Epithelial cell of esophagus (primary cell): ENCODE data around the gene RPUSD1.

Experiments used
- DNase-seq: peaks from one replicate; pipeline ENCODE4 v3.0.0; 2010; ENCODE audit warnings: low read depth
- H3K4me3 ChIP-seq: 2 replicates; pipeline ENCODE4 v1.5.1; 2011; ENCODE audit warnings: mild to moderate bottlenecking, low read length, control low read depth
- CTCF ChIP-seq: IDR thresholded peaks from 2 replicates; pipeline ENCODE4 v1.5.1; 2011; ENCODE audit warnings: low read depth, mild to moderate bottlenecking, low read length, control low read depth, inconsistent platforms; ENCODE audit not compliant: insufficient read depth; ENCODE audit errors: missing control alignments

Gene RPUSD1

GRCh38 chr16:769184-769784 is 18.9 kb downstream of the RPUSD1 start:
- no peak for TF ChIP-seq CTCF
- no peak for DNase-seq
- H3K4me3 ChIP-seq: no peak overlapping the region

GRCh38 chr16:768428-768827 is 19.8 kb downstream of the RPUSD1 start:
- no peak for TF ChIP-seq CTCF
- no peak overlapping the region for H3K4me3 ChIP-seq
- DNase-seq: no peak

GRCh38 chr16:767743-768235 is 20.4 kb downstream of the RPUSD1 start:
- DNase-seq: no peak

GRCh38 chr16:766820-767640 is 21.2 kb downstream of the RPUSD1 start:
- no peak overlapping the region for H3K4me3 ChIP-seq
- DNase-seq: no peak
- no peak for TF ChIP-seq CTCF

More at GRCh38 chr16:767743-768235, 20.4 kb downstream of the RPUSD1 start:
- H3K4me3 ChIP-seq: no peak overlapping the region
- TF ChIP-seq CTCF: no peak

GRCh38 chr16:766008-766819 is 22.0 kb downstream of the RPUSD1 start:
- DNase-seq: no peak
- no peak overlapping the region for H3K4me3 ChIP-seq
- no peak for TF ChIP-seq CTCF

GRCh38 chr16:765488-765865 is 22.7 kb downstream of the RPUSD1 start:
- no peak for DNase-seq
- no peak overlapping the region for H3K4me3 ChIP-seq
- no peak for TF ChIP-seq CTCF
